GM12878 (cell line): ENCODE measurements around the gene TLCD5. TPM values are rescaled to one million over a fixed set of nuclear protein-coding genes. Genes with fewer than 3 reads are reported as not detected.

ENCODE experiments used
- ATAC-seq: fragments of 200-7000 bp; cut with Tn5 transposase; 3 replicates; pipeline ENCODE4 v1.9.1; 2020; ENCODE audit warnings: mild to moderate bottlenecking, moderate library complexity
- BruUV-seq: library from RNA; stranded (reverse); fragments of 400-500 nt; replicated peaks from 2 replicates; lab custom pipeline; 2021; lab: Mats Ljungman, UMichigan
- CTCF ChIA-PET: fragments of 300-600 bp; sonication (Branson Sonifier 250); formaldehyde crosslinking; extraction: SDS; loops from one replicate; lab custom pipeline; 2021; ENCODE audit warnings: inconsistent platforms; lab: Yijun Ruan, JAX
- POLR2A ChIA-PET: fragments of 350-600 bp; formaldehyde crosslinking; extraction: SDS; loops from one replicate; lab custom pipeline; 2021; ENCODE audit warnings: inconsistent platforms; lab: Charles Lee
- RAD21 ChIA-PET: fragments of 300-600 bp; sonication (Branson Sonifier 250); formaldehyde crosslinking; loops from one replicate; lab custom pipeline; 2023; ENCODE audit warnings: antibody characterized with exemption; ENCODE audit not compliant: unreplicated experiment; lab: Charles Lee
- SMC1A ChIA-PET: fragments of 300-600 bp; sonication (Branson Sonifier 250); formaldehyde crosslinking; loops from one replicate; lab custom pipeline; 2023; ENCODE audit not compliant: unreplicated experiment, uncharacterized antibody; lab: Charles Lee
- DNase-seq: peaks from one replicate; pipeline ENCODE4 v3.0.0-alpha.2; 2011; ENCODE audit warnings: low read depth, low spot score
- FAIRE-seq: peaks from 3 replicates; lab custom pipeline; 2011; peaks lifted over from hg19 to GRCh38; lab: Jason Lieb, UNC
- H2AFZ ChIP-seq: 2 replicates; pipeline ENCODE4 v1.6.0; 2011; ENCODE audit warnings: low read depth, low read length, control low read depth; ENCODE audit not compliant: control insufficient read depth
- H3K27ac ChIP-seq: 2 replicates; pipeline ENCODE4 v1.5.1; 2011; ENCODE audit warnings: control low read depth; ENCODE audit not compliant: control insufficient read depth, insufficient read depth
- H3K27me3 ChIP-seq, 2 experiments: replicated peaks in 1 of 2; 2 replicates each; pipeline versions ENCODE4 v1.6.0 to v1.6.1; 2011; ENCODE audit warnings: low read length in 1 of 2; ENCODE audit not compliant: control insufficient read depth in 2 of 2, insufficient read depth in 2 of 2
- H3K36me3 ChIP-seq, 2 experiments: 2 replicates each; pipeline ENCODE4 v1.5.1; 2011; ENCODE audit warnings: low read length in 1 of 2; ENCODE audit not compliant: control insufficient read depth in 2 of 2, insufficient read depth in 2 of 2
- H3K4me1 ChIP-seq: 2 replicates; pipeline ENCODE4 v1.6.1; 2011; ENCODE audit warnings: mild to moderate bottlenecking, low read length, moderate library complexity, mixed read lengths; ENCODE audit not compliant: control insufficient read depth, insufficient read depth
- H3K4me2 ChIP-seq: 2 replicates; pipeline ENCODE4 v1.6.0; 2011; ENCODE audit warnings: control low read depth; ENCODE audit not compliant: control insufficient read depth, insufficient read depth
- H3K4me3 ChIP-seq: fragments of 200-600 bp; sonication (generic); 2 replicates; pipeline ENCODE4 v1.5.1; 2016
- H3K79me2 ChIP-seq: 2 replicates; pipeline ENCODE4 v1.6.0; 2011; ENCODE audit warnings: low read length; ENCODE audit not compliant: control insufficient read depth, insufficient read depth
- H3K9ac ChIP-seq: 2 replicates; pipeline ENCODE4 v1.8.0; 2011; ENCODE audit warnings: low read length, control low read depth, mixed read lengths; ENCODE audit not compliant: control insufficient read depth, insufficient read depth
- H3K9me3 ChIP-seq: replicated peaks from 3 replicates; pipeline ENCODE4 v1.5.1; 2011; ENCODE audit warnings: mild to moderate bottlenecking, low read length; ENCODE audit not compliant: control insufficient read depth, insufficient read depth
- H4K20me1 ChIP-seq: 2 replicates; pipeline ENCODE4 v1.6.0; 2011; ENCODE audit not compliant: control insufficient read depth, insufficient read depth
- ATF7 ChIP-seq: fragments of 450-650 bp; IDR thresholded peaks from 2 replicates; pipeline ENCODE4 v1.6.1; 2016; ENCODE audit warnings: low read depth, mild to moderate bottlenecking
- CBX5 ChIP-seq: sonication (generic); IDR thresholded peaks from 2 replicates; pipeline ENCODE4 v1.6.1; 2016; ENCODE audit warnings: low read depth, moderate library complexity, mild to moderate bottlenecking, inconsistent platforms
- CREM ChIP-seq: IDR thresholded peaks from 2 replicates; pipeline ENCODE4 v1.6.1; 2014; ENCODE audit warnings: antibody characterized with exemption, low read depth
- NFXL1 ChIP-seq: fragments of 450-650 bp; IDR thresholded peaks from 2 replicates; pipeline ENCODE4 v1.6.1; 2017; ENCODE audit warnings: antibody characterized with exemption, mild to moderate bottlenecking, borderline replicate concordance
- NFYB ChIP-seq: IDR thresholded peaks from 2 replicates; pipeline ENCODE4 v1.6.1; 2011; ENCODE audit warnings: low read depth, mild to moderate bottlenecking, low read length, improper control_type of control experiment, moderate library complexity; ENCODE audit not compliant: insufficient read depth
- PML ChIP-seq: IDR thresholded peaks from 2 replicates; pipeline ENCODE4 v1.6.1; 2012; ENCODE audit warnings: low read length, inconsistent platforms
- POLR2AphosphoS5 ChIP-seq: IDR thresholded peaks from 2 replicates; pipeline ENCODE4 v1.6.1; 2011; ENCODE audit warnings: mild to moderate bottlenecking, low read length, inconsistent platforms
- YY1 ChIP-seq: IDR thresholded peaks from 2 replicates; pipeline ENCODE4 v1.6.1; 2011; ENCODE audit warnings: low read depth, mild to moderate bottlenecking, low read length
- WGBS: methylation state at CpG from one replicate; pipeline ENCODE4 v1.1.6; 2016; ENCODE audit warnings: low lambda C conversion rate; ENCODE audit not compliant: insufficient replicate concordance, insufficient coverage; ENCODE audit errors: missing lambda C conversion rate; 5-methylcytosine and 5-hydroxymethylcytosine counted together
- in situ Hi-C: fragments of 300-500 bp; cut with MboI; formaldehyde crosslinking; loops from 9 replicates; pipeline ENCODE4 v1.14.3; 2018; ENCODE audit warnings: mixed read lengths
- intact Hi-C: fragments of 100-400 bp; cut with micrococcal nuclease; formaldehyde crosslinking; loops from one replicate; pipeline ENCODE4 v1.14.2; 2022; ENCODE audit not compliant: unreplicated experiment
- polyA plus RNA-seq, 11 experiments: library from polyadenylated mRNA; depleted of rRNA in 4 of 11; unstranded in 6 of 11; stranded (reverse) in 5 of 11; fragments of >200 nt; fragmentation: Nextera tagmentation in 4 of 11; fragmentation: Illumina TruSeq in 1 of 11; extraction: Ambion mirVana in 4 of 11; extraction: Trizol in 1 of 11; gene quantifications; 1 replicate in 1 of 11; 2 replicates in 10 of 11; pipeline versions ENCODE4 v1.2.1 to v1.2.3, GENCODE V29; 2011 to 2016; ENCODE audit warnings: inconsistent platforms in 2 of 11, missing spikeins in 2 of 11, low read depth in 1 of 11
- total RNA-seq, 4 experiments: library from RNA; depleted of rRNA in 3 of 4; stranded (reverse); fragments of >200 nt in 3 of 4; fragmentation: Illumina TruSeq in 1 of 4; extraction: Trizol in 1 of 4; gene quantifications; 2 replicates each; pipeline versions ENCODE4 v1.2.1 to v1.2.3, GENCODE V29; 2013 to 2021
- TF ChIP-seq, protein P1 (sequence below): IDR thresholded peaks from 2 replicates; pipeline ENCODE4 v1.6.1; 2012; ENCODE audit warnings: low read depth, low read length, improper control_type of control experiment
- TF ChIP-seq, protein P2 (sequence below): fragments of 450-650 bp; IDR thresholded peaks from 2 replicates; pipeline ENCODE4 v1.6.1; 2017; ENCODE audit warnings: antibody characterized with exemption, mild to moderate bottlenecking, moderate library complexity

TLCD5 gene
- total and polyA plus RNA-seq, 10 of the 15 experiments (the other 5 are each of a cell fraction or from before 2014, with no cell fraction given) = 2.4 to 13.3 (median 3.2) TPM

DNA sequence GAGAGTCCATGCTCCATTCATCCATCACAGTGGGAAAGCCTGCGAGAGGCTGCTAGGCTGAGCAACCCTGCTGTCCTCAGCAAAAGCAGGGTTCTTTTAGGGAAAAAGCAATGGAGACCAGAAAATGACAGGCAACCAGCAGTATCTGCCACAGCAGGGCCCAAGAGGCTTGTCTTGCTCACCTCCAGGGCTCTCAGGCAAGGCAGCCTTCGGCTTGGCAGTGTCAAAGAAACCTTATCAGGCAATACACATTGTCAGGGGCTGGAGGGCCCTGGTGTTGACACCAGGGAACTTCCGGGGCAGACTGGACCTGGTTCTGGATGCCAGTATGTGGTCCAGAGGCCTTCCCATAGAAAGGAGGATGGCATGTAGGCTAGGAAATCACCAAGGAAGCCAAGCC is 10.2 kb upstream of the TLCD5 start:
- Histone ChIP-seq H3K4me2 (no peak overlapping the region), H3K36me3 (no peaks in the 10 kb centered on the region), H3K27ac (no peak overlapping the region), H4K20me1 (no peaks in the 10 kb centered on the region), H3K9ac (no peak overlapping the region), H3K4me3 (no peak overlapping the region), H2AFZ (no peak overlapping the region), H3K79me2 (no peaks in the 10 kb centered on the region), H3K4me1 (no peaks in the 10 kb centered on the region), H3K27me3 (peaks cover under 1 to 2% of the 10 kb centered on the region in 2 experiments; a peak in 2 of 4 replicates), H3K9me3 (no peaks in the 10 kb centered on the region)
- DNase-seq (no peak), FAIRE-seq (no peak), ATAC-seq (no peak)
- TF ChIP-seq POLR2AphosphoS5 = no peak
- TF ChIP-seq, protein P1, sequence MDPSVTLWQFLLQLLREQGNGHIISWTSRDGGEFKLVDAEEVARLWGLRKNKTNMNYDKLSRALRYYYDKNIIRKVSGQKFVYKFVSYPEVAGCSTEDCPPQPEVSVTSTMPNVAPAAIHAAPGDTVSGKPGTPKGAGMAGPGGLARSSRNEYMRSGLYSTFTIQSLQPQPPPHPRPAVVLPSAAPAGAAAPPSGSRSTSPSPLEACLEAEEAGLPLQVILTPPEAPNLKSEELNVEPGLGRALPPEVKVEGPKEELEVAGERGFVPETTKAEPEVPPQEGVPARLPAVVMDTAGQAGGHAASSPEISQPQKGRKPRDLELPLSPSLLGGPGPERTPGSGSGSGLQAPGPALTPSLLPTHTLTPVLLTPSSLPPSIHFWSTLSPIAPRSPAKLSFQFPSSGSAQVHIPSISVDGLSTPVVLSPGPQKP = no peak
- CTCF ChIA-PET = interaction anchor here (0.8 to 3.3 kb wide), 3 partner anchors 12 to 78 kb away, joined by 3 to 15 read pairs (median 4); no protein-coding TSS in a partner anchor
- SMC1A ChIA-PET = interaction anchor here (0.7 to 1.1 kb wide), 2 partner anchors 12 to 19 kb away, joined by 3 read pairs; no protein-coding TSS in a partner anchor
- 0% methylated on average over 3 of the region's 3 CpGs for WGBS
- RAD21 ChIA-PET = no interaction called here
- no TSS peak for BruUV-seq
- in situ Hi-C loops (no loop called here), intact Hi-C loops (no loop called here)
- POLR2A ChIA-PET = interaction anchor here (1.5 kb wide), 1 partner anchor 11 kb away, joined by 3 read pairs; no protein-coding TSS in a partner anchor

DNA sequence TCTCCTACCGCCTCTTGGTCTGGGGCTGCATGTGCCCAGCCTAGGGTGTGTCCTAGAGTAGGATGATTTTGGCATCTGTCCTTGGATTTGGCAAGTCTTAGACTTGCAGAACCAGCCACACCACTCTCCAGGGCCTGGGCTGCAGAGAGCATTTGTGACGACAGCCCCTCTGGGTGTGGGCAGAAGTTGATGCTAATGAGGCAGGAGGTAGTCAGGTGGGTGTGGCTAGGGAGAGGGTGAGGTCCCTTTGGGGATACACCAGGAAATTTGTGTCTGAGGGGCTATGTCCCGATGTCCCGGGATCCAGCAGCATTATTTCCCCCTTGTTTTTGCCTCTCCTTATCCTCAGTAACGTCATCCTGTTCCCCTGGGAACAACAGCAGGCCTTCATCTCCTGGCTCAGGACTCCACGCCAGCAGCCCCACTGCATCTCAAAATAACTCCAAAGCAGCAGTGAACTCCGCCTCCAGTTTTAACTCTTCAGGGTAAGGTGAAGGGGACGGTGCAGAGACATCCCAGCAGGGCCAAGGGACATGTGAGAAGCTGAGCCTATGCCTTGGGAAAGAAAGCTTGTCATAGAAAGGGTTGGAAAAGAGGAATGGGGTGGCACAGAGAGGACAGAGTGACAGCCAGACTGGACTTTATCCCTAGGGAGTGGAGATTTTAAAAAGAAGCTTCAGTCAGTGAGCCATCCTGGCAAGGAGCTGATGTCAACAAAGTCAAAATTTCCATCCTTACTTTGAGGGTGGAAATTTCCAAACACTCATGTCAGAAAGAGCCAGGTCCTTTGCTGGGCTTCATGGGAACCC is 8.0 kb upstream of the TLCD5 start:
- Histone ChIP-seq H4K20me1 (no peaks in the 10 kb centered on the region), H3K36me3 (no peaks in the 10 kb centered on the region), H3K4me1 (no peaks in the 10 kb centered on the region), H3K9me3 (no peaks in the 10 kb centered on the region), H3K9ac (no peak overlapping the region), H3K4me3 (no peak overlapping the region), H3K27ac (no peak overlapping the region), H3K79me2 (no peaks in the 10 kb centered on the region), H2AFZ (no peak overlapping the region), H3K4me2 (no peak overlapping the region), H3K27me3 (peaks cover 0 to 2% of the 10 kb centered on the region in 2 experiments; a peak in 2 of 4 replicates)
- CTCF ChIA-PET = interaction anchor here (0.6 to 1.9 kb wide), 5 partner anchors 9 to 81 kb away, joined by 3 to 13 read pairs (median 3); no protein-coding TSS in a partner anchor
- RAD21 ChIA-PET = interaction anchor here (1.0 kb wide), 1 partner anchor 17 kb away, joined by 3 read pairs; no protein-coding TSS in a partner anchor
- 0 out of 3 replicates have a peak, but pooled peaks have one; percentile 18 for ATAC-seq
- SMC1A ChIA-PET = interaction anchor here (0.7 to 3.3 kb wide), 5 partner anchors 14 to 335 kb away, joined by 3 to 18 read pairs (median 3); no protein-coding TSS in a partner anchor
- no TSS peak for BruUV-seq
- POLR2A ChIA-PET = interaction anchor here (1.4 kb wide), 1 partner anchor 9 kb away, joined by 3 read pairs; no protein-coding TSS in a partner anchor
- in situ Hi-C loops = no loop called here
- 21% methylated on average over 6 of the region's 8 CpGs for WGBS
- intact Hi-C loops = no loop called here
- TF ChIP-seq CBX5 (no peak), YY1 (no peak), ATF7 (no peak), NFXL1 (no peak), NFYB (no peak), PML (no peak), CREM (no peak)
- TF ChIP-seq, protein P2, sequence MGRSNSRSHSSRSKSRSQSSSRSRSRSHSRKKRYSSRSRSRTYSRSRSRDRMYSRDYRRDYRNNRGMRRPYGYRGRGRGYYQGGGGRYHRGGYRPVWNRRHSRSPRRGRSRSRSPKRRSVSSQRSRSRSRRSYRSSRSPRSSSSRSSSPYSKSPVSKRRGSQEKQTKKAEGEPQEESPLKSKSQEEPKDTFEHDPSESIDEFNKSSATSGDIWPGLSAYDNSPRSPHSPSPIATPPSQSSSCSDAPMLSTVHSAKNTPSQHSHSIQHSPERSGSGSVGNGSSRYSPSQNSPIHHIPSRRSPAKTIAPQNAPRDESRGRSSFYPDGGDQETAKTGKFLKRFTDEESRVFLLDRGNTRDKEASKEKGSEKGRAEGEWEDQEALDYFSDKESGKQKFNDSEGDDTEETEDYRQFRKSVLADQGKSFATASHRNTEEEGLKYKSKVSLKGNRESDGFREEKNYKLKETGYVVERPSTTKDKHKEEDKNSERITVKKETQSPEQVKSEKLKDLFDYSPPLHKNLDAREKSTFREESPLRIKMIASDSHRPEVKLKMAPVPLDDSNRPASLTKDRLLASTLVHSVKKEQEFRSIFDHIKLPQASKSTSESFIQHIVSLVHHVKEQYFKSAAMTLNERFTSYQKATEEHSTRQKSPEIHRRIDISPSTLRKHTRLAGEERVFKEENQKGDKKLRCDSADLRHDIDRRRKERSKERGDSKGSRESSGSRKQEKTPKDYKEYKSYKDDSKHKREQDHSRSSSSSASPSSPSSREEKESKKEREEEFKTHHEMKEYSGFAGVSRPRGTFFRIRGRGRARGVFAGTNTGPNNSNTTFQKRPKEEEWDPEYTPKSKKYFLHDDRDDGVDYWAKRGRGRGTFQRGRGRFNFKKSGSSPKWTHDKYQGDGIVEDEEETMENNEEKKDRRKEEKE = no peak
- no peak for DNase-seq
- no peak for FAIRE-seq
